Measurements from ENCODE around the gene PLCL1. TPM values are rescaled to one million over a fixed set of nuclear protein-coding genes. Genes with fewer than 3 reads are reported as not detected.

Gene PLCL1
- total RNA-seq, 4 donors from 2014 or later: 6.6 to 10.0 (median 7.9) TPM

- Histone ChIP-seq H3K36me3 (no peaks in the 10 kb centered on the region), H3K27ac (no peak overlapping the region), H3K9me3 (no peaks in the 10 kb centered on the region), H3K4me1 (no peaks in the 10 kb centered on the region), H3K4me3 (no peak overlapping the region), H3K27me3 (no peaks in the 10 kb centered on the region)
- DNase-seq (ENCODE audit: low spot score in 2 of 2): no peak
- WGBS, 2 donors: 94 to 100% methylated on average over 1 of the region's 1 CpG
- TF ChIP-seq CTCF (IDR thresholded peaks at IDR 0.05): no peak
- TF ChIP-seq POLR2A (IDR thresholded peaks at IDR 0.05): no peak
- no peak for TF ChIP-seq EP300 (IDR thresholded peaks at IDR 0.05)
Observed at GRCh38 chr2:198053148-198053547, 248.8 kb downstream of the PLCL1 start.

- Histone ChIP-seq H3K4me3 (no peak overlapping the region), H3K4me1 (no peaks in the 10 kb centered on the region), H3K27me3 (no peaks in the 10 kb centered on the region), H3K9me3 (no peaks in the 10 kb centered on the region), H3K27ac (no peak overlapping the region), H3K36me3 (no peaks in the 10 kb centered on the region)
- no peak for TF ChIP-seq EP300 (IDR thresholded peaks at IDR 0.05)
- TF ChIP-seq CTCF (IDR thresholded peaks at IDR 0.05): no peak
- TF ChIP-seq POLR2A (IDR thresholded peaks at IDR 0.05): no peak
- no peak for DNase-seq (ENCODE audit: low spot score in 2 of 2)
- 78 to 79% methylated on average over 1 of the region's 1 CpG for WGBS, 2 donors
Observed at GRCh38 chr2:198053776-198054175, 249.4 kb downstream of the PLCL1 start.

GRCh38 chr2:198054299-198054698 lies 249.9 kb downstream of the PLCL1 start:
- DNase-seq (ENCODE audit: low spot score in 2 of 2): no peak
- no peak overlapping the region for H3K4me3 ChIP-seq
- no peaks in the 10 kb centered on the region for H3K9me3 ChIP-seq
- H3K4me1 ChIP-seq: no peaks in the 10 kb centered on the region
- peak in 1 of 5 experiments; percentile 17 for TF ChIP-seq CTCF (IDR thresholded peaks at IDR 0.05)
- TF ChIP-seq POLR2A (IDR thresholded peaks at IDR 0.05): no peak
- TF ChIP-seq EP300 (IDR thresholded peaks at IDR 0.05): no peak
- H3K36me3 ChIP-seq: no peaks in the 10 kb centered on the region
- no peak overlapping the region for H3K27ac ChIP-seq
- WGBS, 2 donors: 70 to 71% methylated on average over 1 of the region's 1 CpG
- no peaks in the 10 kb centered on the region for H3K27me3 ChIP-seq

GRCh38 chr2:198055716-198056115 lies 251.3 kb downstream of the PLCL1 start:
- no peaks in the 10 kb centered on the region for H3K36me3 ChIP-seq
- no peak overlapping the region for H3K27ac ChIP-seq
- no peaks in the 10 kb centered on the region for H3K4me1 ChIP-seq
- TF ChIP-seq CTCF (IDR thresholded peaks at IDR 0.05) (no peak), POLR2A (IDR thresholded peaks at IDR 0.05) (no peak), EP300 (IDR thresholded peaks at IDR 0.05) (no peak)
- 70 to 77% methylated on average over 2 of the region's 2 CpGs for WGBS, 2 donors
- DNase-seq (ENCODE audit: low spot score in 2 of 2): no peak
- no peaks in the 10 kb centered on the region for H3K27me3 ChIP-seq
- H3K4me3 ChIP-seq: no peak overlapping the region
- H3K9me3 ChIP-seq: no peaks in the 10 kb centered on the region

GRCh38 chr2:198056836-198057235 lies 252.4 kb downstream of the PLCL1 start:
- H3K27ac ChIP-seq: no peak overlapping the region
- H3K27me3 ChIP-seq: no peaks in the 10 kb centered on the region
- 89 to 98% methylated on average over 2 of the region's 2 CpGs for WGBS, 2 donors
- no peak for DNase-seq (ENCODE audit: low spot score in 2 of 2)
- TF ChIP-seq CTCF (IDR thresholded peaks at IDR 0.05) (no peak), EP300 (IDR thresholded peaks at IDR 0.05) (no peak), POLR2A (IDR thresholded peaks at IDR 0.05) (no peak)
- no peaks in the 10 kb centered on the region for H3K36me3 ChIP-seq
- H3K4me3 ChIP-seq: no peak overlapping the region
- H3K9me3 ChIP-seq: no peaks in the 10 kb centered on the region
- H3K4me1 ChIP-seq: no peaks in the 10 kb centered on the region
